ENCODE data around the gene AMH. TPM values are rescaled to one million over a fixed set of nuclear protein-coding genes. Genes with fewer than 3 reads are reported as not detected.

Gene AMH
- total RNA-seq, 1 experiment from 2014 or later = 42.8 TPM

DNA sequence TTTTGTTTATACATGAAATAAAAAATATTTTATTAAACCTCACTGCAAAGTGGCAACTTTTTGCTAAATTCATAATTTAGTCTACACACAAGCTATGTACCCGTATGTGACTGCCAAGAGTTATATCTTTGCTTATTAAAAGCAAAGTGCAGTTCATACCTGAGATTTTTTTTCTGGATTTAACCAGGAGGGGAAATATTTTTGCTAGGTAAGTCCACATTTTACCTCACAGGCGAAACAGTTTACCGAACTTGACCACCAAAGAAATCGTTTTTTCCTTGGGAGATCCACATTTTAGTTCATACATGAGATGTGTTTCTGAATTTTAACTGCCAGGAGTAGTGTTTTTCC, 19.3 kb downstream of the AMH start (continued):
- TF ChIP-seq CTCF (IDR thresholded peaks at IDR 0.05 in 2 of 3, conservative IDR thresholded peaks at IDR 0.05 in 1 of 3; ENCODE audit: borderline replicate concordance in 1 of 3, insufficient read depth in 1 of 3, low read depth in 2 of 3, low read length in 2 of 3) (no peak), ZNF274 (IDR thresholded peaks at IDR 0.05; ENCODE audit: low read depth, low read length) (no peak), SIN3A (IDR thresholded peaks at IDR 0.05; ENCODE audit: low read depth) (no peak)
- TF ChIP-seq, protein P1, sequence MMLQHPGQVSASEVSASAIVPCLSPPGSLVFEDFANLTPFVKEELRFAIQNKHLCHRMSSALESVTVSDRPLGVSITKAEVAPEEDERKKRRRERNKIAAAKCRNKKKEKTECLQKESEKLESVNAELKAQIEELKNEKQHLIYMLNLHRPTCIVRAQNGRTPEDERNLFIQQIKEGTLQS (IDR thresholded peaks at IDR 0.05) = no peak

DNA sequence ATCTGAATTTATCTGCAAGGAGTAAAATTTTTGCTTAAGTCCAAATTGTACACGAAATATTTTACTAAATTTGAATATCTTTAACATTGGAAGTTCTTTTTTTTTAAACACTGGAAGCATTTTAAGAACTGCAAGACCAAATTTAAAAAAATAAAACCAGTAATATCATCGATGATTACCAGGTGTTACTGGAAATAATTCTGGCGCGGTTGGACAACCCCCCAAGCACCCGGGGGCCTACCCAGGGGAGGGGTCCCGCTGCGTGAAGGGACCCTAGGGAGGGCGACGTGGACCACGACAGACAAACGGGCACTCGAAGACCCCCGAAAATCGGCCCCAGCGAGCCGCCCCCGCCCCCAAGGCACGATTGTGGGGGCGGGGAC, 19.7 kb downstream of the AMH start:
- BruUV-seq (replicated peaks) = no TSS peak
- H3K9me2 ChIP-seq (ENCODE audit: insufficient read depth) = no peaks in the 10 kb centered on the region
- peak overlapping the region; percentile 55 for H3K9ac ChIP-seq (ENCODE audit: low read length)
- peak overlapping the region; percentile 42 to 57 for H3K4me3 ChIP-seq (replicated peaks in 1 of 2; ENCODE audit: low read depth in 1 of 2, low read length in 2 of 2)
- H3K4me2 ChIP-seq (ENCODE audit: low read length) = peak overlapping the region; percentile 87
- peaks cover 44% of the 10 kb centered on the region for H3K79me2 ChIP-seq (ENCODE audit: insufficient read depth, low read length)
- H3K36me3 ChIP-seq (ENCODE audit: control insufficient read depth in 1 of 2, insufficient read depth in 2 of 2, low read length in 2 of 2) = peaks cover 11 to 22% of the 10 kb centered on the region in 2 experiments; a peak in 2 of 4 replicates
- H3K4me1 ChIP-seq (ENCODE audit: control insufficient read depth in 1 of 2, insufficient read depth in 2 of 2, low read length in 2 of 2) = peaks cover 17 to 42% of the 10 kb centered on the region in 2 experiments
- H4K20me1 ChIP-seq (ENCODE audit: insufficient read depth) = peaks cover 18% of the 10 kb centered on the region; the same call in 1 of the 2 replicates
- peak overlapping the region; percentile 74 for H2AFZ ChIP-seq (ENCODE audit: low read depth, low read length, poor library complexity, severe bottlenecking)
- H3K9me3 ChIP-seq (ENCODE audit: control insufficient read depth in 1 of 2, insufficient read depth in 1 of 2, low read depth in 1 of 2, low read length in 2 of 2) = no peaks in the 10 kb centered on the region
- no peaks in the 10 kb centered on the region for H3K27me3 ChIP-seq (ENCODE audit: insufficient read depth, low read length)
- peak overlapping the region; percentile 53 for H3K27ac ChIP-seq (ENCODE audit: low read depth, low read length)
- CTCF ChIA-PET = no interaction called here
- RAD21 ChIA-PET (ENCODE audit: low non-redundant PET in 1 of 2, low total read pairs in 2 of 2, uncharacterized antibody in 2 of 2, unreplicated experiment in 2 of 2) = no interaction called here
- no peak for ATAC-seq
- TF ChIP-seq CBX3 (IDR thresholded peaks at IDR 0.05; ENCODE audit: low read depth) (no peak), CTCF (IDR thresholded peaks at IDR 0.05 in 2 of 3, conservative IDR thresholded peaks at IDR 0.05 in 1 of 3; ENCODE audit: borderline replicate concordance in 1 of 3, insufficient read depth in 1 of 3, low read depth in 2 of 3, low read length in 2 of 3) (no peak), TCF7L2 (IDR thresholded peaks at IDR 0.05; ENCODE audit: borderline replicate concordance, extremely low read depth, insufficient read depth, insufficient read length) (no peak), SIN3A (IDR thresholded peaks at IDR 0.05; ENCODE audit: low read depth) (no peak), ZBTB33 (IDR thresholded peaks at IDR 0.05; ENCODE audit: extremely low read depth, insufficient replicate concordance, low read length) (no peak), POLR2A (IDR thresholded peaks at IDR 0.05; ENCODE audit: borderline replicate concordance, extremely low read depth, insufficient read depth, insufficient read length) (no peak), JUND (IDR thresholded peaks at IDR 0.05) (no peak), ELF1 (IDR thresholded peaks at IDR 0.05; ENCODE audit: borderline replicate concordance, low read depth) (no peak), SRF (IDR thresholded peaks at IDR 0.05; ENCODE audit: low read depth) (no peak)
- TF ChIP-seq, protein P2, sequence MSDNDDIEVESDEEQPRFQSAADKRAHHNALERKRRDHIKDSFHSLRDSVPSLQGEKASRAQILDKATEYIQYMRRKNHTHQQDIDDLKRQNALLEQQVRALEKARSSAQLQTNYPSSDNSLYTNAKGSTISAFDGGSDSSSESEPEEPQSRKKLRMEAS (IDR thresholded peaks at IDR 0.05) = no peak
- intact Hi-C loops (cut with micrococcal nuclease) = loop anchor here (5.0 kb wide), 1 partner anchor 102 kb away; no protein-coding TSS in a partner anchor
- DNase-seq (ENCODE audit: low read depth, low spot score) = no peak
- POLR2A ChIA-PET = no interaction called here

Measured in HCT116 (cell line).